ENCODE measurements around the gene FOXO6.

- TF ChIP-seq CTCF (IDR thresholded peaks at IDR 0.05) (no peak), POLR2A (IDR thresholded peaks at IDR 0.05) (no peak), POLR2AphosphoS5 (IDR thresholded peaks at IDR 0.05) (no peak)
Measured at GRCh38 chr1:41374711-41375110, 13.5 kb downstream of the FOXO6 start.
